ENCODE data around the gene SLC38A9.

Gene SLC38A9

DNA sequence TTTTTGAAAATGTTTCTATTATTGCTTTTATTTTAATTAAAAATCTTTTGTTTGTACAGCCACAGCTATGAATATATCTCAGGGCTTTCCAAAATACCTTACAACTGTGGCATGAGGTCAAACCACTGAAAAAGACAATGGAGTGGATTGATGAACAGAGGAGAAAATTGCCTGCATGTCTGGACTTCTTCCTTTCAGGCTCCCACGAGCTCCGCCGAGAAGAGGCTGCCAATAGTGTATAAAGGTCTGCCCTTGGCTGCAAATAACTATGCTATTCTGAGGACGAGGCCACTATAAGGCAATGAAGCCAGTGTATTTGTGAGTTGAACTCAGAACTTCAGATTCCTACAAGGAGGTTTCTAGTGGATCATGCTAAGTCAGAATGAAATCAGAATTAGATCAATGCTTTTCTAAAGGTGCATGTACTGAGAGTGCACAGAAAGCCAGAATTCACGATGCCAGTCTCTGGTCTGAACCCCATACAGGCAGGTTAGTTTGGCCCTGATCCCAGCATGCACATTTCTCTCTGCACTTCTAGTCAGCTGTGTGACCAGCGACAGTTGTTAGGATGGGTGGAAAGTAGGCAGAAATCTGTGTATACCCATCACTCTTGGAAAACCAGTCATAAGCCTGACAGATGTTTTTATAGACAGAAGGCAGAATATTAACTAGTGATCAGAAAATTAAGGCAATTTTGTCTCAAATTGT, 134.6 kb downstream of the SLC38A9 start:
- DNase-seq: no peak

DNA sequence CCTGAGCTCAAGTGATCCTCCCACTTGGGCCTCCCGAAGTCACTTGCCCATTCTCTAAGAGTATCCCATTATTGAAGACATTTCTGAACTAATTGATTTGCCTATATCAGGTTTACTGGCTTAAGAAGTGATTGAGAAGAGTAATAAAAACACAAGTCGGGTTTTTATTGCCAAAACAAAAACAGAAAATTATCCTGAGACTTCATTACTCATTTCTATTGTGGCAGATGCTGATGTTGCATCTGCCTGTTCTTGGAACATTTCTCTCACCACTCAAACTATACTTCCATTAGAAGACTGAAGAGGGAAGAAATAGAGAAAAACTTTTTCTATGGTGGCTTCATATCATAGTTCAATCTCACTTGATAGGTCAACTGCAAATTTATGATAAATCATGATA, 135.5 kb downstream of the SLC38A9 start:
- DNase-seq: no peak
